Limb (tissue), 2 donors: ENCODE data around the gene LIMD2.
A peak's percentile ranks its signal among the peaks of the same experiment; 100 is the strongest.
"Not testable (repeated sequence)": the region's sequence is repeated elsewhere in the genome, so short reads cannot be mapped to it uniquely, and the experiment has no call there.

ENCODE experiments used
- DNase-seq, 2 donors: peaks; one replicate each; pipeline ENCODE4 v3.0.0-alpha.2; 2016; ENCODE audit errors: extremely low spot score in 2 of 2

The LIMD2 gene

GRCh38 chr17:63699638-63700527 is at the start of gene LIMD2:
TSS of gene LIMD2 (minus strand) at chr17:63700125. CDS start at chr17:63699298, 827 bp downstream.
- peak; percentile 13 to 84 for DNase-seq

- DNase-seq: peak; percentile 98
These were observed 41.7 kb upstream of the LIMD2 start, which contains the start of gene STRADA for GRCh38 chr17:63741408-63742173. TSS of gene STRADA (minus strand) at chr17:63741799. CDS start at chr17:63728369, 13,430 bp downstream.

- DNase-seq: peak in 1 of 2 donors; percentile 14
These were observed 41.1 kb upstream of the LIMD2 start for GRCh38 chr17:63741143-63741407.

GRCh38 chr17:63740464-63741142 is 40.7 kb upstream of the LIMD2 start:
- peak in 1 of 2 donors; percentile 8 for DNase-seq

- DNase-seq: no peak
These were observed 35.8 kb upstream of the LIMD2 start for GRCh38 chr17:63735691-63736090.

GRCh38 chr17:63722403-63722802 is 22.5 kb upstream of the LIMD2 start:
- DNase-seq: no peak

GRCh38 chr17:63720194-63720593 is 20.3 kb upstream of the LIMD2 start:
- not testable (repeated sequence) for DNase-seq

GRCh38 chr17:63718988-63719387 is 19.1 kb upstream of the LIMD2 start:
- no peak for DNase-seq

GRCh38 chr17:63716426-63716825 is 16.5 kb upstream of the LIMD2 start:
- no peak for DNase-seq

GRCh38 chr17:63714550-63715277 is 14.8 kb upstream of the LIMD2 start:
- DNase-seq: no peak

- no peak for DNase-seq
These were observed 9.2 kb upstream of the LIMD2 start for GRCh38 chr17:63709110-63709509.

- no peak for DNase-seq
These were observed 7.2 kb upstream of the LIMD2 start for GRCh38 chr17:63707151-63707550.

- no peak for DNase-seq
These were observed 6.6 kb upstream of the LIMD2 start for GRCh38 chr17:63706336-63707082.

GRCh38 chr17:63705657-63706056 is 5.7 kb upstream of the LIMD2 start:
- no peak for DNase-seq

GRCh38 chr17:63704836-63705235 is 4.9 kb upstream of the LIMD2 start:
- DNase-seq: no peak

- DNase-seq: no peak
These were observed 4.3 kb upstream of the LIMD2 start for GRCh38 chr17:63704259-63704576.

- no peak for DNase-seq
These were observed 3.8 kb upstream of the LIMD2 start for GRCh38 chr17:63703556-63704258.

GRCh38 chr17:63703029-63703428 is 3.1 kb upstream of the LIMD2 start:
- DNase-seq: no peak

- DNase-seq: no peak
These were observed 2.7 kb upstream of the LIMD2 start for GRCh38 chr17:63702721-63703015.
